H9 (cell line): ENCODE results near the gene CD180. TPM values are rescaled to one million over a fixed set of nuclear protein-coding genes. Genes with fewer than 3 reads are reported as not detected.

Experiments used
- DNase-seq: peaks from one replicate; pipeline ENCODE4 v3.0.0-alpha.2; 2017
- H2AFZ ChIP-seq: one replicate; pipeline ENCODE4 v1.6.1; 2013; ENCODE audit warnings: mild to moderate bottlenecking, low read length, control low read depth, moderate library complexity
- H2AK5ac ChIP-seq: 2 replicates; pipeline ENCODE4 v1.6.1; 2013; ENCODE audit warnings: low read length, control low read depth, mixed read lengths; ENCODE audit not compliant: insufficient read length
- H2BK120ac ChIP-seq: one replicate; pipeline ENCODE4 v1.6.1; 2013; ENCODE audit warnings: low read depth, mild to moderate bottlenecking, low read length, control low read depth, inconsistent platforms; ENCODE audit not compliant: poor library complexity, severe bottlenecking
- H2BK12ac ChIP-seq: 2 replicates; pipeline ENCODE4 v1.6.1; 2013; ENCODE audit warnings: low read length, control low read depth, mixed read lengths, low read depth; ENCODE audit not compliant: insufficient read length
- H2BK15ac ChIP-seq: 2 replicates; pipeline ENCODE4 v1.6.1; 2013; ENCODE audit warnings: low read depth, low read length, control low read depth
- H2BK20ac ChIP-seq: one replicate; pipeline ENCODE4 v1.6.1; 2013; ENCODE audit warnings: low read depth, mild to moderate bottlenecking, low read length, control low read depth, inconsistent platforms; ENCODE audit not compliant: poor library complexity, severe bottlenecking
- H2BK5ac ChIP-seq: 2 replicates; pipeline ENCODE4 v1.6.1; 2013; ENCODE audit warnings: low read length, control low read depth, mixed read lengths; ENCODE audit not compliant: insufficient read length
- H3K14ac ChIP-seq: 2 replicates; pipeline ENCODE4 v1.6.1; 2013; ENCODE audit warnings: low read length, control low read depth; ENCODE audit not compliant: insufficient read depth
- H3K18ac ChIP-seq: 2 replicates; pipeline ENCODE4 v1.6.1; 2013; ENCODE audit warnings: low read depth, mild to moderate bottlenecking, mixed read lengths, low read length, control low read depth; ENCODE audit not compliant: insufficient read length
- H3K23ac ChIP-seq: 2 replicates; pipeline ENCODE4 v1.6.1; 2013; ENCODE audit warnings: low read length, control low read depth, mixed read lengths, low read depth; ENCODE audit not compliant: insufficient read length
- H3K23me2 ChIP-seq: 2 replicates; pipeline ENCODE4 v1.6.1; 2013; ENCODE audit warnings: low read depth, mild to moderate bottlenecking, mixed read lengths, low read length, control low read depth; ENCODE audit not compliant: insufficient read length, poor library complexity, severe bottlenecking
- H3K27ac ChIP-seq: 2 replicates; pipeline ENCODE4 v1.5.1; 2013; ENCODE audit warnings: low read length, control low read depth, mixed read lengths, low read depth; ENCODE audit not compliant: insufficient read length
- H3K27me3 ChIP-seq: 2 replicates; pipeline ENCODE4 v1.6.1; 2013; ENCODE audit warnings: low read length, control low read depth, inconsistent platforms; ENCODE audit not compliant: insufficient read depth
- H3K4ac ChIP-seq: 2 replicates; pipeline ENCODE4 v1.6.1; 2013; ENCODE audit warnings: low read depth, mild to moderate bottlenecking, control low read depth, inconsistent platforms, low read length, moderate library complexity
- H3K4me1 ChIP-seq: 2 replicates; pipeline ENCODE4 v1.6.1; 2013; ENCODE audit warnings: low read length, control low read depth, inconsistent platforms; ENCODE audit not compliant: insufficient read depth
- H3K4me2 ChIP-seq: 2 replicates; pipeline ENCODE4 v1.6.1; 2013; ENCODE audit warnings: low read length, control low read depth, mixed read lengths; ENCODE audit not compliant: insufficient read length, insufficient read depth
- H3K56ac ChIP-seq: 2 replicates; pipeline ENCODE4 v1.6.1; 2013; ENCODE audit warnings: low read depth, mild to moderate bottlenecking, mixed read lengths, low read length, control low read depth; ENCODE audit not compliant: insufficient read length
- H3K79me1 ChIP-seq: 2 replicates; pipeline ENCODE4 v1.6.1; 2013; ENCODE audit warnings: low read depth, mild to moderate bottlenecking, moderate library complexity, low read length, control low read depth, inconsistent platforms; ENCODE audit not compliant: insufficient read depth, poor library complexity, severe bottlenecking
- H3K79me2 ChIP-seq: 2 replicates; pipeline ENCODE4 v1.6.1; 2013; ENCODE audit warnings: low read length, control low read depth, inconsistent platforms; ENCODE audit not compliant: insufficient read depth
- H3K9ac ChIP-seq: 2 replicates; pipeline ENCODE4 v1.6.1; 2013; ENCODE audit warnings: low read length, control low read depth, mixed read lengths; ENCODE audit not compliant: insufficient read length; ENCODE audit errors: extremely low read depth
- H3K9me3 ChIP-seq: one replicate; pipeline ENCODE4 v1.6.1; 2013; ENCODE audit warnings: low read depth, low read length, inconsistent platforms; ENCODE audit not compliant: control insufficient read depth
- H3T11ph ChIP-seq: one replicate; pipeline ENCODE4 v1.6.1; 2013; ENCODE audit warnings: mild to moderate bottlenecking, low read length, control low read depth, inconsistent platforms
- H4K20me1 ChIP-seq: one replicate; pipeline ENCODE4 v1.6.1; 2013; ENCODE audit not compliant: control insufficient read depth, insufficient read length, insufficient read depth
- H4K5ac ChIP-seq: 2 replicates; pipeline ENCODE4 v1.6.1; 2013; ENCODE audit warnings: low read depth, mild to moderate bottlenecking, mixed read lengths, low read length, control low read depth; ENCODE audit not compliant: insufficient read length
- H4K8ac ChIP-seq: replicated peaks from 2 replicates; pipeline ENCODE4 v1.6.1; 2013; ENCODE audit warnings: low read length, control low read depth, mixed read lengths, low read depth; ENCODE audit not compliant: insufficient read length
- H4K91ac ChIP-seq: 2 replicates; pipeline ENCODE4 v1.6.1; 2013; ENCODE audit warnings: low read depth, mild to moderate bottlenecking, moderate library complexity, mixed read lengths, low read length, control low read depth; ENCODE audit not compliant: insufficient read length
- H3K27ac Mint-ChIP-seq, 3 experiments: 2 replicates in 2 of 3; 3 replicates in 1 of 3; pipeline ENCODE4 v1.8.0; 2020 to 2021; ENCODE audit warnings: mixed read lengths in 3 of 3, mild to moderate bottlenecking in 1 of 3, moderate library complexity in 1 of 3
- H3K27me3 Mint-ChIP-seq: 2 replicates; pipeline ENCODE4 v1.8.0; 2021; ENCODE audit warnings: low read depth, mild to moderate bottlenecking, moderate library complexity, mixed read lengths
- H3K36me3 Mint-ChIP-seq, 3 experiments: 2 replicates in 2 of 3; 3 replicates in 1 of 3; pipeline ENCODE4 v1.8.0; 2020 to 2021; ENCODE audit warnings: low read depth in 3 of 3, mixed read lengths in 3 of 3; ENCODE audit not compliant: insufficient read depth in 1 of 3
- H3K4me1 Mint-ChIP-seq, 2 experiments: 2 replicates each; pipeline ENCODE4 v1.8.0; 2020; ENCODE audit warnings: mixed read lengths in 2 of 2
- H3K4me3 Mint-ChIP-seq, 2 experiments: 2 replicates in 1 of 2; 3 replicates in 1 of 2; pipeline ENCODE4 v1.8.0; 2020 to 2021; ENCODE audit warnings: mild to moderate bottlenecking in 2 of 2, mixed read lengths in 2 of 2, moderate library complexity in 1 of 2
- H3K9me3 Mint-ChIP-seq, 2 experiments: 2 replicates in 1 of 2; 3 replicates in 1 of 2; pipeline ENCODE4 v1.8.0; 2020; ENCODE audit warnings: mild to moderate bottlenecking in 2 of 2, mixed read lengths in 2 of 2, moderate library complexity in 1 of 2
- WGBS: extraction: QIAGEN DNeasy Blood & Tissue Kit; methylation state at CpG from one replicate; pipeline ENCODE4 v1.1.7; 2013; ENCODE audit warnings: missing lambda C conversion rate, low lambda C conversion rate, mixed read lengths; ENCODE audit not compliant: insufficient read length; ENCODE audit errors: extremely low coverage; 5-methylcytosine and 5-hydroxymethylcytosine counted together
- total RNA-seq: library from RNA; stranded (reverse); gene quantifications from 2 replicates; pipeline ENCODE4 v1.2.1, GENCODE V29; 2021
- TF ChIP-seq, protein P1 (sequence below): fragments of 200-600 bp; sonication (generic); conservative IDR thresholded peaks from 3 replicates; pipeline ENCODE4 v1.8.0; 2021; ENCODE audit warnings: antibody characterized with exemption, mild to moderate bottlenecking

CD180 gene
- total RNA-seq, 1 experiment from 2014 or later, result not detected

DNA sequence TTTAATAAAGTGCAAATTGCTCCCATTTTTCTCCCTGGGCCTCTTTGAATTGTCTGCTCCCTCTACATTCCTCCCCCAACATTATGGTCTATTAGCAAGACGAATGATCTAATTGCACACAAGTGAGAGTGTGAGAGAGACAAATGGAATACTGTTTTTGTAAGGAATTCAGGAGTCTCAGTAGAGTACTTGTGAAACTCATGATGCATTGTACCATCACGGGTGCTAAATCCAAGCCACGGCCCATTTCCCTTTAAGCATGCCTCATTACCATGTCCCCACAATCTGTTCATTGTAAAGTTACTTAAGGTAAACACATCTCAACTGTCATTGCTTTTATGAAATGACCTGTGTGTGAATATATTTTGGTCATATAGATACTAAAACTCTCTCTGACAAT lies 62.8 kb downstream of the CD180 start:
- Histone ChIP-seq H3K23me2 (no peaks in the 10 kb centered on the region), H2BK15ac (no peak overlapping the region), H3K79me1 (no peaks in the 10 kb centered on the region), H3K4me1 (no peaks in the 10 kb centered on the region), H2BK5ac (no peak overlapping the region), H4K20me1 (no peaks in the 10 kb centered on the region), H3K18ac (no peak overlapping the region), H4K91ac (no peak overlapping the region), H3K23ac (no peak overlapping the region), H3K27me3 (no peaks in the 10 kb centered on the region), H3K9ac (no peak overlapping the region), H4K8ac (no peak overlapping the region), H2BK20ac (no peak overlapping the region), H2AK5ac (no peak overlapping the region), H3K56ac (no peak overlapping the region), H3K14ac (no peak overlapping the region), H4K5ac (no peak overlapping the region), H3K4ac (no peak overlapping the region), H3K4me2 (no peak overlapping the region), H3K79me2 (no peaks in the 10 kb centered on the region), H2BK12ac (no peak overlapping the region), H2AFZ (no peak overlapping the region), H3K27ac (no peak overlapping the region), H3K9me3 (no peaks in the 10 kb centered on the region), H3T11ph (no peak overlapping the region), H2BK120ac (no peak overlapping the region)
- H3K9me3 Mint-ChIP-seq, result no peaks in the 10 kb centered on the region
- no CpG with 5 or more reads among the region's 3 CpGs for WGBS
- H3K4me1 Mint-ChIP-seq, result no peaks in the 10 kb centered on the region
- TF ChIP-seq, protein P1, sequence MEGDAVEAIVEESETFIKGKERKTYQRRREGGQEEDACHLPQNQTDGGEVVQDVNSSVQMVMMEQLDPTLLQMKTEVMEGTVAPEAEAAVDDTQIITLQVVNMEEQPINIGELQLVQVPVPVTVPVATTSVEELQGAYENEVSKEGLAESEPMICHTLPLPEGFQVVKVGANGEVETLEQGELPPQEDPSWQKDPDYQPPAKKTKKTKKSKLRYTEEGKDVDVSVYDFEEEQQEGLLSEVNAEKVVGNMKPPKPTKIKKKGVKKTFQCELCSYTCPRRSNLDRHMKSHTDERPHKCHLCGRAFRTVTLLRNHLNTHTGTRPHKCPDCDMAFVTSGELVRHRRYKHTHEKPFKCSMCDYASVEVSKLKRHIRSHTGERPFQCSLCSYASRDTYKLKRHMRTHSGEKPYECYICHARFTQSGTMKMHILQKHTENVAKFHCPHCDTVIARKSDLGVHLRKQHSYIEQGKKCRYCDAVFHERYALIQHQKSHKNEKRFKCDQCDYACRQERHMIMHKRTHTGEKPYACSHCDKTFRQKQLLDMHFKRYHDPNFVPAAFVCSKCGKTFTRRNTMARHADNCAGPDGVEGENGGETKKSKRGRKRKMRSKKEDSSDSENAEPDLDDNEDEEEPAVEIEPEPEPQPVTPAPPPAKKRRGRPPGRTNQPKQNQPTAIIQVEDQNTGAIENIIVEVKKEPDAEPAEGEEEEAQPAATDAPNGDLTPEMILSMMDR, result no peak
- no peaks in the 10 kb centered on the region for H3K36me3 Mint-ChIP-seq
- no peak for DNase-seq
- H3K4me3 Mint-ChIP-seq, result no peak overlapping the region
- H3K27ac Mint-ChIP-seq, result no peak overlapping the region
- no peaks in the 10 kb centered on the region for H3K27me3 Mint-ChIP-seq
